Measurements from ENCODE around the gene GON4L.
"Not testable (repeated sequence)": the region's sequence is repeated elsewhere in the genome, so short reads cannot be mapped to it uniquely, and the experiment has no call there.

DNA sequence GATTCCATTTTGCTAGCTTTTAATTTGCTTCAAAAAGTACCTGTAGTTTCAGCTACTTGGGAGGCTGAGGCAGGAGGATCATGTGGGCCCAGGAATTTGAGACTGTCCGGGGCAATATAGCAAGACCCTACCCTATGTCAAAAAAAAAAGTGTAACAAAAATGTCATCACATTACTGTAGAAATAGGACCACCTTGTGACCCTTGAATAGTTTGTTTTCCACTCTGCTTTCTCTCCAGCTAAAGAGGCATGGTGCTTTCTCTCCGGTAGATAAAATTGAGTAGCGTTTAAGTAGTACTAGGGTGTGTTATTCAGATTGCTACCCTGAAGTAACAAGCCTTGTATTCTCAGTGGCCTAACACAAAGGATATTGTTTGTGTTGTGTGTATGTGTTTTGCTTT lies 144.4 kb downstream of the GON4L start:
- TF ChIP-seq, protein P1, sequence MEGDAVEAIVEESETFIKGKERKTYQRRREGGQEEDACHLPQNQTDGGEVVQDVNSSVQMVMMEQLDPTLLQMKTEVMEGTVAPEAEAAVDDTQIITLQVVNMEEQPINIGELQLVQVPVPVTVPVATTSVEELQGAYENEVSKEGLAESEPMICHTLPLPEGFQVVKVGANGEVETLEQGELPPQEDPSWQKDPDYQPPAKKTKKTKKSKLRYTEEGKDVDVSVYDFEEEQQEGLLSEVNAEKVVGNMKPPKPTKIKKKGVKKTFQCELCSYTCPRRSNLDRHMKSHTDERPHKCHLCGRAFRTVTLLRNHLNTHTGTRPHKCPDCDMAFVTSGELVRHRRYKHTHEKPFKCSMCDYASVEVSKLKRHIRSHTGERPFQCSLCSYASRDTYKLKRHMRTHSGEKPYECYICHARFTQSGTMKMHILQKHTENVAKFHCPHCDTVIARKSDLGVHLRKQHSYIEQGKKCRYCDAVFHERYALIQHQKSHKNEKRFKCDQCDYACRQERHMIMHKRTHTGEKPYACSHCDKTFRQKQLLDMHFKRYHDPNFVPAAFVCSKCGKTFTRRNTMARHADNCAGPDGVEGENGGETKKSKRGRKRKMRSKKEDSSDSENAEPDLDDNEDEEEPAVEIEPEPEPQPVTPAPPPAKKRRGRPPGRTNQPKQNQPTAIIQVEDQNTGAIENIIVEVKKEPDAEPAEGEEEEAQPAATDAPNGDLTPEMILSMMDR (optimal IDR thresholded peaks at IDR 0.05 in 1 of 3, IDR thresholded peaks at IDR 0.05 in 1 of 3, conservative IDR thresholded peaks at IDR 0.05 in 1 of 3; ENCODE audit: extremely low read depth in 1 of 3, insufficient read depth in 2 of 3, low read length in 3 of 3) = peak in 1 of 3 experiments; percentile 15
- not testable (repeated sequence) for TF ChIP-seq EZH2 (IDR thresholded peaks at IDR 0.05; ENCODE audit: low read length)
